H1 (cell line): ENCODE results near the gene MKNK2. TPM values are rescaled to one million over a fixed set of nuclear protein-coding genes. Genes with fewer than 3 reads are reported as not detected.

Source experiments
- CTCF ChIA-PET: fragments of 300-600 bp; sonication (Branson Sonifier 250); formaldehyde crosslinking; loops from one replicate; lab custom pipeline; 2021; ENCODE audit not compliant: partially characterized antibody; lab: Charles Lee
- POLR2A ChIA-PET: fragments of 300-600 bp; sonication (Branson Sonifier 250); formaldehyde crosslinking; loops from one replicate; lab custom pipeline; 2021; ENCODE audit warnings: inconsistent platforms; ENCODE audit not compliant: partially characterized antibody; lab: Charles Lee
- DNase-seq, 2 experiments: peaks; one replicate each; pipeline versions ENCODE4 v3.0.0 to v3.0.0-alpha.2; 2010 to 2022; ENCODE audit warnings: low spot score in 2 of 2, low read depth in 1 of 2, mixed read lengths in 1 of 2
- FAIRE-seq: peaks from 2 replicates; lab custom pipeline; 2011; peaks lifted over from hg19 to GRCh38; lab: Jason Lieb, UNC
- H2AFZ ChIP-seq: 2 replicates; pipeline ENCODE4 v1.8.1; 2012; ENCODE audit warnings: low read length, inconsistent platforms
- H2AK5ac ChIP-seq: 2 replicates; pipeline ENCODE4 v1.6.1; 2013; ENCODE audit warnings: low read depth, low read length
- H2BK120ac ChIP-seq: replicated peaks from 2 replicates; pipeline ENCODE3; 2013; ENCODE audit warnings: low read depth, low read length, inconsistent platforms
- H2BK12ac ChIP-seq: 2 replicates; pipeline ENCODE4 v1.6.1; 2013; ENCODE audit warnings: low read depth, low read length
- H2BK15ac ChIP-seq: 2 replicates; pipeline ENCODE4 v1.6.1; 2013; ENCODE audit warnings: low read length
- H2BK20ac ChIP-seq: 2 replicates; pipeline ENCODE4 v1.6.1; 2013; ENCODE audit warnings: low read length
- H2BK5ac ChIP-seq: 2 replicates; pipeline ENCODE4 v1.6.1; 2013; ENCODE audit warnings: low read depth, low read length
- H3K14ac ChIP-seq: 2 replicates; pipeline ENCODE4 v1.6.1; 2013; ENCODE audit warnings: inconsistent platforms; ENCODE audit not compliant: insufficient read length
- H3K18ac ChIP-seq: 2 replicates; pipeline ENCODE4 v1.6.1; 2013; ENCODE audit warnings: low read length; ENCODE audit errors: extremely low read depth
- H3K23ac ChIP-seq: 2 replicates; pipeline ENCODE4 v1.6.1; 2013; ENCODE audit warnings: inconsistent platforms; ENCODE audit not compliant: insufficient read length
- H3K23me2 ChIP-seq: 2 replicates; pipeline ENCODE4 v1.6.1; 2013; ENCODE audit warnings: low read depth, low read length
- H3K27ac ChIP-seq: 2 replicates; pipeline ENCODE4 v1.6.1; 2011; ENCODE audit warnings: low read depth, low read length, inconsistent platforms
- H3K27me3 ChIP-seq, 4 experiments: replicated peaks in 1 of 4; 1 replicate in 1 of 4; 2 replicates in 3 of 4; pipeline versions ENCODE4 v1.6.1 to v1.8.1; 2011 to 2013; ENCODE audit warnings: low read length in 3 of 4, mild to moderate bottlenecking in 3 of 4, inconsistent platforms in 2 of 4, mixed read lengths in 2 of 4, moderate library complexity in 1 of 4; ENCODE audit not compliant: control insufficient read depth in 3 of 4, insufficient read depth in 3 of 4; ENCODE audit errors: extremely low read depth in 1 of 4
- H3K36me3 ChIP-seq, 4 experiments: 2 replicates each; pipeline versions ENCODE4 v1.6.1 to v1.8.1; 2011 to 2013; ENCODE audit warnings: mild to moderate bottlenecking in 4 of 4, low read length in 3 of 4, moderate library complexity in 2 of 4, control low read depth in 1 of 4, inconsistent platforms in 1 of 4; ENCODE audit not compliant: insufficient read depth in 4 of 4, control insufficient read depth in 2 of 4
- H3K4ac ChIP-seq: replicated peaks from 2 replicates; pipeline ENCODE3; 2013; ENCODE audit warnings: low read length, low read depth, mixed read lengths, inconsistent platforms; ENCODE audit not compliant: insufficient read length
- H3K4me1 ChIP-seq, 4 experiments: replicated peaks in 1 of 4; 1 replicate in 1 of 4; 2 replicates in 3 of 4; pipeline versions ENCODE4 v1.6.1 to v1.8.1; 2011 to 2013; ENCODE audit warnings: low read length in 3 of 4, inconsistent platforms in 2 of 4, mixed read lengths in 1 of 4; ENCODE audit not compliant: insufficient read depth in 4 of 4, control insufficient read depth in 3 of 4
- H3K4me2 ChIP-seq, 2 experiments: 2 replicates each; pipeline versions ENCODE4 v1.6.1 to v1.8.1; 2011 to 2013; ENCODE audit warnings: low read depth in 2 of 2, low read length in 2 of 2, control low read depth in 1 of 2, inconsistent platforms in 1 of 2, mild to moderate bottlenecking in 1 of 2; ENCODE audit not compliant: insufficient read depth in 1 of 2
- H3K4me3 ChIP-seq, 4 experiments: fragments of 200-600, 300-600 bp in 1 of 4; sonication (generic), shearing (Covaris generic), sonication (Bioruptor Twin) in 1 of 4; 2 replicates each; pipeline versions ENCODE4 v1.5.1 to v1.8.1; 2011 to 2016; ENCODE audit warnings: low read length in 4 of 4, low read depth in 3 of 4, control low read depth in 2 of 4, inconsistent platforms in 2 of 4, mild to moderate bottlenecking in 2 of 4, mixed read lengths in 1 of 4, moderate library complexity in 1 of 4; ENCODE audit not compliant: insufficient read depth in 2 of 4; ENCODE audit errors: extremely low read depth in 1 of 4
- H3K56ac ChIP-seq: replicated peaks from 2 replicates; pipeline ENCODE3; 2013; ENCODE audit warnings: low read depth, mild to moderate bottlenecking, mixed read lengths, low read length, inconsistent platforms; ENCODE audit not compliant: insufficient read length
- H3K79me1 ChIP-seq: 2 replicates; pipeline ENCODE4 v1.6.1; 2013; ENCODE audit warnings: low read depth, low read length, control low read depth
- H3K79me2 ChIP-seq, 2 experiments: 2 replicates each; pipeline versions ENCODE4 v1.6.1 to v1.8.1; 2012 to 2013; ENCODE audit warnings: low read length in 2 of 2, mild to moderate bottlenecking in 2 of 2, inconsistent platforms in 1 of 2; ENCODE audit not compliant: insufficient read depth in 2 of 2, control insufficient read depth in 1 of 2
- H3K9ac ChIP-seq, 4 experiments: replicated peaks in 1 of 4; 1 replicate in 1 of 4; 2 replicates in 3 of 4; pipeline versions ENCODE4 v1.6.1 to v1.8.1; 2011 to 2013; ENCODE audit warnings: low read depth in 3 of 4, low read length in 3 of 4, control low read depth in 2 of 4, mild to moderate bottlenecking in 2 of 4, moderate library complexity in 2 of 4, inconsistent platforms in 1 of 4; ENCODE audit errors: extremely low read depth in 1 of 4
- H3K9me3 ChIP-seq, 2 experiments: 2 replicates each; pipeline versions ENCODE4 v1.6.1 to v1.8.1; 2012 to 2013; ENCODE audit warnings: mild to moderate bottlenecking in 2 of 2, moderate library complexity in 2 of 2, control low read depth in 1 of 2, inconsistent platforms in 1 of 2, low read depth in 1 of 2, low read length in 1 of 2, mixed read lengths in 1 of 2; ENCODE audit not compliant: insufficient read depth in 2 of 2
- H4K20me1 ChIP-seq, 2 experiments: replicated peaks in 1 of 2; 2 replicates each; pipeline versions ENCODE3 to v1.8.1; 2011 to 2013; ENCODE audit warnings: inconsistent platforms in 2 of 2, low read length in 2 of 2, mild to moderate bottlenecking in 1 of 2; ENCODE audit not compliant: insufficient read depth in 2 of 2, control insufficient read depth in 1 of 2
- H4K5ac ChIP-seq: 2 replicates; pipeline ENCODE4 v1.6.1; 2013; ENCODE audit warnings: low read length, low read depth, mixed read lengths, inconsistent platforms; ENCODE audit not compliant: insufficient read length
- H4K8ac ChIP-seq: 2 replicates; pipeline ENCODE4 v1.8.0; 2013; ENCODE audit warnings: mild to moderate bottlenecking, moderate library complexity, low read length, inconsistent platforms; ENCODE audit not compliant: insufficient read depth; ENCODE audit errors: extremely low read depth
- H4K91ac ChIP-seq: replicated peaks from 2 replicates; pipeline ENCODE3; 2013; ENCODE audit warnings: low read length, mixed read lengths, inconsistent platforms; ENCODE audit not compliant: insufficient read length
- BACH1 ChIP-seq: IDR thresholded peaks from 2 replicates; pipeline ENCODE4 v1.6.1; 2012; ENCODE audit warnings: low read length, improper control_type of control experiment
- CHD2 ChIP-seq: IDR thresholded peaks from 2 replicates; pipeline ENCODE4 v1.6.1; 2012; ENCODE audit warnings: low read length, improper control_type of control experiment
- CREB1 ChIP-seq: IDR thresholded peaks from 2 replicates; pipeline ENCODE4 v1.6.1; 2012; ENCODE audit warnings: inconsistent platforms
- EGR1 ChIP-seq: IDR thresholded peaks from 2 replicates; pipeline ENCODE4 v1.6.1; 2011; ENCODE audit warnings: low read depth, low read length, borderline replicate concordance
- EP300 ChIP-seq, 2 experiments: IDR thresholded peaks; 1 replicate in 1 of 2; 2 replicates in 1 of 2; pipeline ENCODE4 v1.6.1; 2011 to 2012; ENCODE audit warnings: low read depth in 2 of 2, low read length in 2 of 2, mild to moderate bottlenecking in 2 of 2, borderline replicate concordance in 1 of 2, inconsistent platforms in 1 of 2, moderate library complexity in 1 of 2
- FOSL1 ChIP-seq: IDR thresholded peaks from 2 replicates; pipeline ENCODE4 v1.6.1; 2011; ENCODE audit warnings: mild to moderate bottlenecking, low read depth, low read length, moderate library complexity; ENCODE audit not compliant: insufficient read depth
- NRF1 ChIP-seq: IDR thresholded peaks from 2 replicates; pipeline ENCODE4 v1.6.1; 2011; ENCODE audit warnings: mild to moderate bottlenecking, low read depth, low read length, improper control_type of control experiment
- PHF8 ChIP-seq: fragments of 200-600 bp; sonication (generic); conservative IDR thresholded peaks from 2 replicates; pipeline ENCODE4 v1.7.1; 2012; ENCODE audit warnings: low read depth, mild to moderate bottlenecking, inconsistent platforms, low read length, moderate library complexity
- RBBP5 ChIP-seq: IDR thresholded peaks from 2 replicates; pipeline ENCODE4 v1.7.1; 2012; ENCODE audit warnings: low read depth, mild to moderate bottlenecking, inconsistent platforms, low read length, moderate library complexity, borderline replicate concordance
- RNF2 ChIP-seq: fragments of 200-900, 300-1000 bp; sonication (generic); IDR thresholded peaks from 2 replicates; pipeline ENCODE4 v1.7.1; 2016; ENCODE audit warnings: borderline replicate concordance, low read depth, mild to moderate bottlenecking, antibody characterized with exemption, low read length; ENCODE audit not compliant: poor library complexity, severe bottlenecking; ENCODE audit errors: missing control alignments
- SP2 ChIP-seq: IDR thresholded peaks from 2 replicates; pipeline ENCODE4 v1.6.1; 2012; ENCODE audit warnings: mild to moderate bottlenecking, low read length, inconsistent platforms
- SUZ12 ChIP-seq: fragments of 200-600 bp; sonication (generic); IDR thresholded peaks from 2 replicates; pipeline ENCODE4 v1.6.1; 2012; ENCODE audit warnings: mild to moderate bottlenecking, inconsistent platforms, low read length, moderate library complexity, mixed read lengths
- YY1 ChIP-seq: IDR thresholded peaks from 2 replicates; pipeline ENCODE4 v1.6.1; 2011; ENCODE audit warnings: low read depth, mild to moderate bottlenecking, low read length
- WGBS, 2 experiments: shearing (Covaris generic) in 1 of 2; methylation state at CpG; one replicate each; pipeline versions ENCODE4 v1.1.6 to v1.1.7; 2013 to 2015; ENCODE audit warnings: low lambda C conversion rate in 2 of 2, mixed read lengths in 2 of 2, inconsistent platforms in 1 of 2, low coverage in 1 of 2, missing lambda C conversion rate in 1 of 2; ENCODE audit not compliant: insufficient replicate concordance in 2 of 2, insufficient coverage in 1 of 2, insufficient read length in 1 of 2; ENCODE audit errors: extremely low coverage in 1 of 2, missing lambda C conversion rate in 1 of 2; 5-methylcytosine and 5-hydroxymethylcytosine counted together
- polyA plus RNA-seq, 7 experiments: library from polyadenylated mRNA; depleted of rRNA in 3 of 7; stranded (reverse) in 5 of 7; unstranded in 2 of 7; fragments of >200 nt in 5 of 7; fragments of 200-250 nt in 2 of 7; gene quantifications; 1 replicate in 5 of 7; 2 replicates in 1 of 7; 4 replicates in 1 of 7; pipeline versions ENCODE4 v1.2.1 to v1.2.3, GENCODE V29; 2011 to 2013; ENCODE audit warnings: missing spikeins in 2 of 7, mixed read lengths in 2 of 7
- total RNA-seq: library from RNA; stranded (reverse); fragmentation: NEBNext Ultra II Directional; extraction: Animal tissue kit (Norgen Biotek cat#: 25700); gene quantifications from 2 replicates; pipeline ENCODE4 v1.2.1, GENCODE V29; 2021

MKNK2 gene
- total and polyA plus RNA-seq, 2 of the 8 experiments (the other 6 are each of a cell fraction or from before 2014, with no cell fraction given): 163 to 166 TPM

- Histone ChIP-seq H3K9me3 (no peaks in the 10 kb centered on the region), H3K4me3 (no peak overlapping the region), H2BK15ac (no peak overlapping the region), H3K4ac (no peak overlapping the region), H4K20me1 (no peaks in the 10 kb centered on the region), H3K79me2 (no peaks in the 10 kb centered on the region), H3K14ac (no peak overlapping the region), H3K79me1 (no peaks in the 10 kb centered on the region), H3K27me3 (no peaks in the 10 kb centered on the region), H3K18ac (no peak overlapping the region), H3K23ac (no peak overlapping the region), H2BK5ac (no peak overlapping the region), H2AK5ac (no peak overlapping the region), H2BK12ac (no peak overlapping the region), H4K5ac (no peak overlapping the region), H3K36me3 (no peaks in the 10 kb centered on the region; a peak in 1 of 8 replicates), H3K4me1 (no peaks in the 10 kb centered on the region; a peak in 2 of 7 replicates), H3K4me2 (no peak overlapping the region), H3K27ac (no peak overlapping the region), H2AFZ (no peak overlapping the region), H2BK120ac (no peak overlapping the region), H3K23me2 (no peaks in the 10 kb centered on the region), H4K8ac (no peak overlapping the region), H2BK20ac (no peak overlapping the region), H3K9ac (no peak overlapping the region; a peak in 1 of 7 replicates), H4K91ac (no peak overlapping the region), H3K56ac (no peak overlapping the region)
- no peak for FAIRE-seq
- DNase-seq: no peak
- POLR2A ChIA-PET: interaction anchor here (0.9 to 1.3 kb wide), 4 partner anchors 24 to 102 kb away, joined by 3 to 4 read pairs (median 3); no protein-coding TSS in a partner anchor
- WGBS, 2 experiments: 91% methylated on average over 19 of the region's 20 CpGs; no CpG with 5 or more reads in 1 of the 2 experiments
- CTCF ChIA-PET: interaction anchor here (0.7 to 2.6 kb wide), 5 partner anchors 9 to 75 kb away, joined by 3 to 14 read pairs (median 4); no protein-coding TSS in a partner anchor
- TF ChIP-seq SP2 (no peak), EP300 (IDR thresholded peaks at IDR 0.05; ENCODE audit: borderline replicate concordance in 1 of 2, low read depth in 2 of 2, low read length in 2 of 2) (no peak), BACH1 (no peak), FOSL1 (no peak), RNF2 (no peak), EGR1 (no peak), NRF1 (no peak), CHD2 (no peak), RBBP5 (no peak), SUZ12 (no peak), YY1 (no peak), PHF8 (no peak), CREB1 (no peak)
Measured at GRCh38 chr19:2083174-2083854, 32.3 kb upstream of the MKNK2 start.
